Naive thymus-derived CD4-positive, alpha-beta T cell (primary cell): Measurements from ENCODE around the gene KIN. TPM values are rescaled to one million over a fixed set of nuclear protein-coding genes. Genes with fewer than 3 reads are reported as not detected.
"Not testable (repeated sequence)": the region's sequence is repeated elsewhere in the genome, so short reads cannot be mapped to it uniquely, and the experiment has no call there.

Experiments used
- ATAC-seq: fragments of 150-1000 bp; cut with Tn5 transposase; 2 replicates; pipeline ENCODE4 v1.10.0; 2021; ENCODE audit warnings: mild to moderate bottlenecking, moderate library complexity
- CTCF ChIA-PET: fragments of 350-600 bp; sonication (Branson Sonifier 250); formaldehyde crosslinking; loops from one replicate; lab custom pipeline; 2021; ENCODE audit warnings: antibody characterized with exemption; lab: Charles Lee
- POLR2A ChIA-PET: fragments of 350-600 bp; sonication (Branson Sonifier 250); formaldehyde crosslinking; loops from one replicate; lab custom pipeline; 2021; ENCODE audit warnings: antibody characterized with exemption, inconsistent platforms; lab: Charles Lee
- DNase-seq, 9 donors: peaks; one replicate each; pipeline versions ENCODE4 v3.0.0 to v3.0.0-alpha.2; 2020 to 2022; ENCODE audit warnings: mixed read lengths in 1 of 9
- H3K27ac ChIP-seq: one replicate; pipeline ENCODE4 v1.7.0; 2013; ENCODE audit warnings: mild to moderate bottlenecking, low read depth, low read length, moderate library complexity
- H3K27me3 ChIP-seq, 2 donors: one replicate each; pipeline ENCODE4 v1.7.0; 2013; ENCODE audit warnings: low read length in 2 of 2, mild to moderate bottlenecking in 2 of 2, moderate library complexity in 2 of 2; ENCODE audit not compliant: control insufficient read depth in 2 of 2, insufficient read depth in 2 of 2
- H3K36me3 ChIP-seq, 3 experiments: 1 replicate in 2 of 3; 2 replicates in 1 of 3; pipeline ENCODE4 v1.7.0; 2013; ENCODE audit warnings: low read length in 3 of 3, mild to moderate bottlenecking in 3 of 3, moderate library complexity in 1 of 3; ENCODE audit not compliant: insufficient read depth in 3 of 3, control insufficient read depth in 2 of 3
- H3K4me1 ChIP-seq, 2 donors: one replicate each; pipeline ENCODE4 v1.7.0; 2013; ENCODE audit warnings: low read length in 2 of 2, mild to moderate bottlenecking in 2 of 2, moderate library complexity in 1 of 2; ENCODE audit not compliant: control insufficient read depth in 2 of 2, insufficient read depth in 2 of 2
- H3K4me3 ChIP-seq: 2 replicates; pipeline ENCODE4 v1.7.0; 2013; ENCODE audit warnings: mild to moderate bottlenecking, low read length
- H3K9me3 ChIP-seq, 3 experiments: 1 replicate in 2 of 3; 2 replicates in 1 of 3; pipeline ENCODE4 v1.7.0; 2013; ENCODE audit warnings: low read length in 3 of 3; ENCODE audit not compliant: control insufficient read depth in 2 of 3
- H3K27ac Mint-ChIP-seq, 9 donors: one replicate each; pipeline ENCODE4 v1.8.0; 2020 to 2022; ENCODE audit warnings: mixed read lengths in 9 of 9, mild to moderate bottlenecking in 8 of 9, moderate library complexity in 5 of 9, inconsistent platforms in 2 of 9
- H3K27me3 Mint-ChIP-seq, 5 donors: one replicate each; pipeline ENCODE4 v1.8.0; 2021 to 2022; ENCODE audit warnings: mixed read lengths in 5 of 5, mild to moderate bottlenecking in 1 of 5
- H3K36me3 Mint-ChIP-seq, 5 donors: one replicate each; pipeline ENCODE4 v1.8.0; 2020 to 2022; ENCODE audit warnings: mixed read lengths in 5 of 5, mild to moderate bottlenecking in 3 of 5, inconsistent platforms in 1 of 5
- H3K4me1 Mint-ChIP-seq, 7 donors: one replicate each; pipeline ENCODE4 v1.8.0; 2020 to 2022; ENCODE audit warnings: mixed read lengths in 7 of 7, mild to moderate bottlenecking in 3 of 7, inconsistent platforms in 1 of 7
- H3K4me3 Mint-ChIP-seq, 10 donors: one replicate each; pipeline ENCODE4 v1.8.0; 2020 to 2022; ENCODE audit warnings: mild to moderate bottlenecking in 10 of 10, mixed read lengths in 10 of 10, moderate library complexity in 6 of 10, inconsistent platforms in 2 of 10
- H3K9me3 Mint-ChIP-seq, 11 donors: one replicate each; pipeline ENCODE4 v1.8.0; 2020 to 2022; ENCODE audit warnings: mixed read lengths in 11 of 11, mild to moderate bottlenecking in 4 of 11, inconsistent platforms in 1 of 11, moderate library complexity in 1 of 11
- intact Hi-C, 2 donors: fragments of 100-400 bp; cut with micrococcal nuclease; formaldehyde crosslinking; loops; one replicate each; pipeline ENCODE4 v1.15.1; 2023
- polyA plus RNA-seq, 2 donors: library from polyadenylated mRNA; unstranded; fragments of 300-500 nt; fragmentation: Illumina TruSeq; gene quantifications; one replicate each; pipeline ENCODE4 v1.2.3, GENCODE V29; 2021
- total RNA-seq, 6 experiments: library from RNA in 5 of 6; stranded (reverse) in 5 of 6; gene quantifications; 1 replicate in 5 of 6; 2 replicates in 1 of 6; pipeline ENCODE4 v1.2.3 and lab custom pipeline; 2021 to 2026

KIN gene
- total and polyA plus RNA-seq, 7 experiments from 2014 or later = 3.5 to 18.4 (median 8.7) TPM

DNA sequence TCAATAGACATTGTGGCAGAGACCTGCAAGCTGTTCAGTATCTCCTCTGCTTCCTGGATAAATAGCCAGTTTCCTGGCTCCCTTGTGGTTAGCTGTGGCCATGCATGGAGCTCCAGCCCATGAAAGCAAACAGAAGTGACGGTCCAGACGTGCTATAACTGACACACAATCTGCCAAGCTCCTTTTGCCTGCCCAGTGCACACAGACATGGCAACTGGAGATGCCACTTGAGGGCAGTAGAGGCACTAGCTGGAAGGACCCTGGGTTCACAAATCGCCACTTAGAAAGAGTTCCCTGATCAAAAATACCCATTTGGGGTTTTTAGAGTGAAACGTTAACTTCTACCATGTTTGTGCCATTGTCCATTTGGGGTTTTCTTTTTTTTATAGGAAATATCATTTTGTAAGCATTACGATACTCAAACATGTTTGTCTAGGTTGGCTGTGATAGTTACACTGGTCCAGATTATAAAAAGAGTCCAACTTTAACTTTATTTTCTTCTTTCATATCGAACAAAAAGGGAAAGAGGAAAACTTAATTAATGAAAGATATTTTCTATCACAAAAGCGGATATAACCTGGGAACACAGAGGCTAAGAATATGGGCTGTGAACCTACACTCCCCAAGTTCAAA, 31.3 kb downstream of the KIN start:
- POLR2A ChIA-PET = interaction anchor here (0.6 kb wide), 1 partner anchor 863 kb away, joined by 6 read pairs; no protein-coding TSS in a partner anchor
- no peak overlapping the region for H3K27ac ChIP-seq
- Mint-ChIP-seq H3K27me3 (no peaks in the 10 kb centered on the region), H3K36me3 (peaks cover 0 to 61% (median 32%) of the 10 kb centered on the region in 5 donors), H3K4me1 (no peaks in the 10 kb centered on the region), H3K4me3 (no peak overlapping the region), H3K27ac (peak overlapping the region in 1 of 9 donors; percentile 39), H3K9me3 (no peaks in the 10 kb centered on the region)
- H3K9me3 ChIP-seq = no peaks in the 10 kb centered on the region
- intact Hi-C loops = loop anchor here (1.0 to 5.0 kb wide), 4 partner anchors 231 to 1546 kb away; no protein-coding TSS in a partner anchor
- no peak overlapping the region for H3K4me3 ChIP-seq
- ATAC-seq (peak; percentile 38), DNase-seq (peak in 4 of 9 donors; percentile 3 to 24 (median 6))
- H3K4me1 ChIP-seq = no peaks in the 10 kb centered on the region
- H3K27me3 ChIP-seq = no peaks in the 10 kb centered on the region
- H3K36me3 ChIP-seq = peaks cover 6 to 71% (median 17%) of the 10 kb centered on the region in 3 experiments
- CTCF ChIA-PET = interaction anchor here (0.6 kb wide), 2 partner anchors 118 to 1358 kb away, joined by 4 read pairs; no protein-coding TSS in a partner anchor

DNA sequence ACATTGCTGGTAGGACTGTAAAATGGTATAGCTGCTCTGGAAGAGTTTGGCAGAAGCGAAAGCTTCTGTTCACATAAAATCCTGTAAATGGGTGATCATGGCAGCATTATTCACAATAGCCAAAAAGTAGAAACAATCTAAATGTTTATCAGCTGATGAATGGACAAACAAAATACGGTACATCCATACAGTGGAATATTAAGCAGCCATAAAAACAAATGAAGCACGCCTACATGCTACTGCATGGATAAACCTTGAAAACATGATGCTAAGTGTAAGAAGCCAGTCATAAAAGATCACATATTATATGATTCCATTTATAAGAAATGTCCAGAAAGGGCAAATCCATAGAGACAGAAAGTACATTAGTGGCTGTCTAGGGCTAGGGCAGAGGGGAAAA, 32.7 kb downstream of the KIN start:
- no peak overlapping the region for H3K4me3 Mint-ChIP-seq
- intact Hi-C loops = loop anchor here (5.0 kb wide), 2 partner anchors 1452 to 1547 kb away; no protein-coding TSS in a partner anchor
- H3K27ac ChIP-seq = no peak overlapping the region
- peaks cover 6 to 64% (median 11%) of the 10 kb centered on the region in 3 experiments for H3K36me3 ChIP-seq
- H3K9me3 Mint-ChIP-seq = no peaks in the 10 kb centered on the region
- ChIA-PET CTCF (no interaction called here), POLR2A (no interaction called here)
- no peaks in the 10 kb centered on the region for H3K4me1 Mint-ChIP-seq
- H3K27me3 Mint-ChIP-seq = no peaks in the 10 kb centered on the region
- ATAC-seq (no peak), DNase-seq (no peak)
- no peaks in the 10 kb centered on the region for H3K9me3 ChIP-seq
- no peaks in the 10 kb centered on the region for H3K27me3 ChIP-seq
- no peak overlapping the region for H3K27ac Mint-ChIP-seq
- peaks cover 0 to 54% (median 26%) of the 10 kb centered on the region in 5 donors for H3K36me3 Mint-ChIP-seq
- no peaks in the 10 kb centered on the region for H3K4me1 ChIP-seq
- H3K4me3 ChIP-seq = no peak overlapping the region

DNA sequence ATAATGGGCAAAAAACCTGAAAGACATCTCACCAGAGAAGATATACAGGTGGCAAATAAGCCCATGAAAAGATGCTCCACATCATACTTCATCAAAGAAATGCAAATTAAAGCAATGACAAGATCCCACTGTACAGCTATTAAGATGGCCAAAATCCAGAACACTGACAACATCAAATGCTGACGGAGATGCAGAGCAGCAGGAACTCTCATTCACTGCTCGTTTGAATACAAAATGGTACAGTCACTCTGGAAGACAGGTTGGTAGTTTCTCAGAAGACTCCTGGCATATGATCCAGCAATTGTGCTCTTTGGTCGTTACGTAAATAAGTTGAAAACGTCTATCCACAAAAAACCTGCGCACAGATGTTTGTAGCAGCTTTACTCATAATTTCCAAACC, 35.5 kb downstream of the KIN start:
- no peak overlapping the region for H3K4me3 ChIP-seq
- H3K27ac Mint-ChIP-seq = no peak overlapping the region
- no peaks in the 10 kb centered on the region for H3K9me3 Mint-ChIP-seq
- ATAC-seq (no peak), DNase-seq (no peak)
- POLR2A ChIA-PET = no interaction called here
- H3K4me1 ChIP-seq = no peaks in the 10 kb centered on the region
- CTCF ChIA-PET = no interaction called here
- no peaks in the 10 kb centered on the region for H3K9me3 ChIP-seq
- H3K36me3 Mint-ChIP-seq = peaks cover 0 to 45% (median 21%) of the 10 kb centered on the region in 5 donors
- H3K4me1 Mint-ChIP-seq = no peaks in the 10 kb centered on the region
- no peaks in the 10 kb centered on the region for H3K27me3 Mint-ChIP-seq
- intact Hi-C loops = no loop called here
- H3K36me3 ChIP-seq = peaks cover 0 to 47% (median 6%) of the 10 kb centered on the region in 3 experiments
- no peak overlapping the region for H3K27ac ChIP-seq
- H3K4me3 Mint-ChIP-seq = no peak overlapping the region
- no peaks in the 10 kb centered on the region for H3K27me3 ChIP-seq

DNA sequence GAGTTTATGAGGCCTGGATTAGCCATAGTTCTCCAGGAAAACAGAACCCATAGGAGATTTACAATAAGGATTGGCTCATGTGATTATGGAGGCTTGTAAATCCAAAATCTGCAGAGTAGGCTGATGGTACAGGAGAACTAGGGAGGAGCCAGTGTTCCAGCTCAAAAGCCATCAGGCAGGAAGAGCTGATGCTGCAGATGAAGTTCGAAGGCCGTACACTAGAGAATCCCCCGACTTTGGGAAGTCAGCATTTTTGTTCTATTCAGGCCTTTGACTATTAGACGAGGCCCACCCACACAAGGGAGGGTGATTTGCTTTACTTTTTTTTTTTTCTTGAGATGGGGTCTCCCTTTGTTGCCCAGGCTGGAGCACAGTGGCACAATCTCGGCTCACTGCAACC, 37.6 kb downstream of the KIN start:
- H3K9me3 Mint-ChIP-seq = no peaks in the 10 kb centered on the region
- ATAC-seq = no peak
- H3K27ac Mint-ChIP-seq = no peak overlapping the region
- Histone ChIP-seq H3K4me3 (no peak overlapping the region), H3K4me1 (no peaks in the 10 kb centered on the region), H3K27ac (no peak overlapping the region), H3K27me3 (no peaks in the 10 kb centered on the region), H3K9me3 (no peaks in the 10 kb centered on the region), H3K36me3 (peaks cover 0 to 35% (median 6%) of the 10 kb centered on the region in 3 experiments)
- DNase-seq = no peak
- H3K36me3 Mint-ChIP-seq = peaks cover 0 to 39% (median 18%) of the 10 kb centered on the region in 5 donors
- H3K27me3 Mint-ChIP-seq = no peaks in the 10 kb centered on the region
- POLR2A ChIA-PET = no interaction called here
- CTCF ChIA-PET = interaction anchor here (0.6 kb wide), 1 partner anchor 21 kb away, joined by 3 read pairs; no protein-coding TSS in a partner anchor
- intact Hi-C loops = no loop called here
- H3K4me3 Mint-ChIP-seq = no peak overlapping the region
- H3K4me1 Mint-ChIP-seq = no peaks in the 10 kb centered on the region

DNA sequence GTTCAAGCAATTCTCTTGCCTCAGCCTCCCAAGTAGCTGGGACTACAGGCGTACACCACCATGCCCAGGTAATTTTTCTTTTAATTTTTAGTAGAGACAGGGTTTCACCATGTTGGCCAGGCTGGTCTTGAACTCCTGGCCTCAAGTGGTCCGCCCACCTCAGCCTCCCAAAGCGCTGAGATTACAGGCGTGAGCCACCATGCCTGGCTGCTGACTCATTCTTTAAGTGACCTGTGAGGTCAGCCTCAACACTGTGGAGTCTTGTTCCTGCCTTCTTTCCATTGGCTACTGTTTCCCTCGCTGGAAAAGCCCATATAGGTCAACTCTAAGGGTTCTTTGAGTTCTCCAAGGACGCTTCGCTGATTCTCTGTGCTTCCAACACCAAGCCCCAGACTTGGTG, 39.2 kb downstream of the KIN start:
- H3K4me3 ChIP-seq, ATAC-seq, DNase-seq, H3K9me3 Mint-ChIP-seq, H3K9me3 ChIP-seq, H3K4me1 ChIP-seq, H3K4me3 Mint-ChIP-seq, H3K27me3 ChIP-seq, H3K27ac ChIP-seq, H3K4me1 Mint-ChIP-seq, intact Hi-C loops, CTCF ChIA-PET, H3K27me3 Mint-ChIP-seq: not testable (repeated sequence)
- H3K36me3 Mint-ChIP-seq = peaks cover 0 to 42% (median 11%) of the 10 kb centered on the region in 5 donors
- H3K36me3 ChIP-seq = peaks cover 0 to 19% (median 6%) of the 10 kb centered on the region in 3 experiments
- POLR2A ChIA-PET = interaction anchor here (1.1 kb wide), 1 partner anchor 8 kb away, joined by 3 read pairs; no protein-coding TSS in a partner anchor
- peak overlapping the region in 1 of 9 donors; percentile 4 for H3K27ac Mint-ChIP-seq

DNA sequence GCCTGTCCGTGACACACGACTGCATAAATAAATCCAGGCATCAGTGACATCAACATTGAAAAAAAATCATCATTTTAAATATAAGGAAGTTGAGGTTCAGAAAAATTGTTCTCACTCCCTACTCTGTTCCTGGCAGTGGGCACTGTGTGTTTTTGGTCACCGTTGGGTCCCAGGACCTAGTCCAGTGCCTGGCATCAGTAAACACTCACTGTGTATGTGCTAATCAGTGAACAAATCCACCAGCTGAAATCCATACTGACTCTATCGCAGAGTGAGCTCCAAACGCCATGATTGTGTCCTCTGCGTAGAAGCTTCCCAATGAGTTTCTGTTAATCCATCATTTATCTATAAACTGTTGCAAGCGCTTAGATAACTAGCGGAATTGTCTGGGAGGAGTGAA, 43.5 kb downstream of the KIN start:
- ATAC-seq = no peak
- Mint-ChIP-seq H3K4me3 (no peak overlapping the region), H3K27me3 (no peaks in the 10 kb centered on the region), H3K36me3 (peaks cover 0 to 19% (median 0%) of the 10 kb centered on the region in 5 donors), H3K27ac (no peak overlapping the region), H3K4me1 (no peaks in the 10 kb centered on the region), H3K9me3 (no peaks in the 10 kb centered on the region)
- Histone ChIP-seq H3K4me1 (no peaks in the 10 kb centered on the region), H3K4me3 (no peak overlapping the region), H3K36me3 (no peaks in the 10 kb centered on the region), H3K27me3 (no peaks in the 10 kb centered on the region), H3K9me3 (no peaks in the 10 kb centered on the region), H3K27ac (no peak overlapping the region)
- ChIA-PET POLR2A (no interaction called here), CTCF (no interaction called here)
- intact Hi-C loops = no loop called here
- DNase-seq = no peak
